Tibial artery (tissue), 4 donors: ENCODE measurements around the gene RFXANK.
"Not testable (repeated sequence)": the region's sequence is repeated elsewhere in the genome, so short reads cannot be mapped to it uniquely, and the experiment has no call there.

Experiments used
- DNase-seq, 2 donors: peaks; one replicate each; pipeline ENCODE4 v3.0.0-alpha.2; 2019
- H3K27ac ChIP-seq, 2 donors: fragments of 200-600 bp; sonication (generic) in 1 of 2; 1 replicate in 1 of 2; 2 replicates in 1 of 2; pipeline ENCODE4 v1.5.1; 2018 to 2019; ENCODE audit warnings: mild to moderate bottlenecking in 1 of 2
- H3K27me3 ChIP-seq, 2 donors: fragments of 200-600 bp; sonication (generic) in 1 of 2; one replicate each; pipeline versions ENCODE4 v1.5.1 to v1.6.0; 2016 to 2019
- H3K36me3 ChIP-seq, 3 donors: fragments of 200-600 bp; sonication (generic) in 2 of 3; one replicate each; pipeline ENCODE4 v1.5.1; 2016 to 2019; ENCODE audit warnings: mild to moderate bottlenecking in 2 of 3
- H3K4me1 ChIP-seq, 4 donors: fragments of 200-600 bp; sonication (generic) in 2 of 4; 1 replicate in 3 of 4; 2 replicates in 1 of 4; pipeline ENCODE4 v1.5.1; 2016 to 2019
- H3K4me3 ChIP-seq, 2 donors: fragments of 200-600 bp; sonication (generic) in 1 of 2; 1 replicate in 1 of 2; 2 replicates in 1 of 2; pipeline ENCODE4 v1.5.1; 2018 to 2019; ENCODE audit warnings: mild to moderate bottlenecking in 2 of 2
- H3K9me3 ChIP-seq, 3 donors: fragments of 200-600 bp; sonication (generic) in 1 of 3; one replicate each; pipeline ENCODE4 v1.5.1; 2016 to 2019
- CTCF ChIP-seq, 2 experiments: fragments of 200-600 bp in 1 of 2; fragments of 450-650 bp in 1 of 2; IDR thresholded peaks; one replicate each; pipeline ENCODE4 v1.5.1; 2017 to 2019; ENCODE audit warnings: antibody characterized with exemption in 2 of 2, mild to moderate bottlenecking in 1 of 2, moderate library complexity in 1 of 2
- intact Hi-C: fragments of 100-400 bp; cut with DNase I; formaldehyde crosslinking; loops from one replicate; pipeline ENCODE4 v1.15.0; 2023; ENCODE audit warnings: low total_unique reads

RFXANK gene

GRCh38 chr19:19215792-19216191 lies 23.7 kb downstream of the RFXANK start:
- Histone ChIP-seq H3K27ac (no peak overlapping the region), H3K9me3 (no peaks in the 10 kb centered on the region), H3K27me3 (peaks cover 2 to 75% of the 10 kb centered on the region in 2 donors), H3K4me1 (peaks cover 0 to 4% (median 0%) of the 10 kb centered on the region in 4 donors), H3K4me3 (no peak overlapping the region), H3K36me3 (no peaks in the 10 kb centered on the region)
- TF ChIP-seq CTCF (IDR thresholded peaks at IDR 0.05), result no peak
- intact Hi-C loops, result no loop called here
- DNase-seq, result no peak

DNA sequence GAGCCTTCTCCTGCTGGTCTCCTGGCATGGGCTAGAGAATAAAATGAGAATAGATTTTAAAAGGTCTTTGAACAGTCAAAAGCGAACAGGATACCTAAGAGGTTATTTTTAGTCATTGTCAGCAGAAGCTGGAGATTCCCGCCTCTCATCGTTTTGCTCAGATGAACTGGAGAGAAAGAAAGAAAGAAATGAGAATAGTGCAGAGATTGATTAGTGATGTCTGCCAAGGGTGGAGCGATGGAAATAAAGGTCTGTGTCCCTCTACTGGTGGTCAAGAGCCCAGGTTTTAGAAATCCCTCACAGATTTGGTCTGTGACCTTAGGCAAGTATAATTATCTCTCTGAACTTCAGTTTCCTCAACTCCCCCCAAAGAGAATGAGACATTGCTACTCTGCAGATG lies 25.0 kb downstream of the RFXANK start:
- H3K27me3 ChIP-seq, result peaks cover 0 to 62% of the 10 kb centered on the region in 2 donors
- no peak overlapping the region for H3K27ac ChIP-seq
- no peak overlapping the region for H3K4me3 ChIP-seq
- no peak for DNase-seq
- no peaks in the 10 kb centered on the region for H3K4me1 ChIP-seq
- no peaks in the 10 kb centered on the region for H3K9me3 ChIP-seq
- H3K36me3 ChIP-seq, result no peaks in the 10 kb centered on the region
- intact Hi-C loops, result no loop called here
- TF ChIP-seq CTCF (IDR thresholded peaks at IDR 0.05), result no peak

GRCh38 chr19:19218911-19219310 lies 26.9 kb downstream of the RFXANK start:
- H3K27ac ChIP-seq, result no peak overlapping the region
- H3K4me1 ChIP-seq, result no peaks in the 10 kb centered on the region
- no peaks in the 10 kb centered on the region for H3K9me3 ChIP-seq
- intact Hi-C loops, result no loop called here
- no peak overlapping the region for H3K4me3 ChIP-seq
- no peak for DNase-seq
- peaks cover 0 to 52% of the 10 kb centered on the region in 2 donors for H3K27me3 ChIP-seq
- no peaks in the 10 kb centered on the region for H3K36me3 ChIP-seq
- no peak for TF ChIP-seq CTCF (IDR thresholded peaks at IDR 0.05)

DNA sequence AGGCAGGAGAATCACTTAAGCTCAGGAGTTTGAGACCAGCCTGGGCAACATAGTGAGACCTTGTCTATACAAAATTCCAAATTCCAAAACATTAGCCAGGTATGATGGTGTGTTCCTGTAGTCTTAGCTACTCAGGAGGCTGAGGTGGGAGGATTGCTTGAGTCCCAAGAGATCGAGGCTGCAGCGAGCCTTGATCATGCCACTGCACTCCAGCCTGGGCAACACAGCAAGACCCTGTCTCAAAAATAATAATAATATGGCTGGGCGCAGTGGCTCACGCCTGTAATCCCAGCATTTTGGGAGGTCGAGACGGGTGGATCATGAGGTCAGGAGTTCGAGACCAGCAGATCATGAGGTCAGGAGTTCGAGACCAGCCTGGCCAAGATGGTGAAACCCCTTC lies 28.9 kb downstream of the RFXANK start:
- H3K9me3 ChIP-seq, H3K4me1 ChIP-seq, DNase-seq, H3K27ac ChIP-seq, intact Hi-C loops, H3K4me3 ChIP-seq, H3K36me3 ChIP-seq: not testable (repeated sequence)
- peaks cover 0 to 52% of the 10 kb centered on the region in 2 donors for H3K27me3 ChIP-seq

- H3K27me3 ChIP-seq, result peaks cover 0 to 59% of the 10 kb centered on the region in 2 donors
- no peak overlapping the region for H3K27ac ChIP-seq
- H3K9me3 ChIP-seq, result no peaks in the 10 kb centered on the region
- H3K36me3 ChIP-seq, result no peaks in the 10 kb centered on the region
- TF ChIP-seq CTCF (IDR thresholded peaks at IDR 0.05), result no peak
- DNase-seq, result no peak
- H3K4me1 ChIP-seq, result peaks cover 0 to 9% (median 7%) of the 10 kb centered on the region in 4 donors
- intact Hi-C loops, result no loop called here
- no peak overlapping the region for H3K4me3 ChIP-seq
Measured at GRCh38 chr19:19223060-19223459, 31.0 kb downstream of the RFXANK start.

DNA sequence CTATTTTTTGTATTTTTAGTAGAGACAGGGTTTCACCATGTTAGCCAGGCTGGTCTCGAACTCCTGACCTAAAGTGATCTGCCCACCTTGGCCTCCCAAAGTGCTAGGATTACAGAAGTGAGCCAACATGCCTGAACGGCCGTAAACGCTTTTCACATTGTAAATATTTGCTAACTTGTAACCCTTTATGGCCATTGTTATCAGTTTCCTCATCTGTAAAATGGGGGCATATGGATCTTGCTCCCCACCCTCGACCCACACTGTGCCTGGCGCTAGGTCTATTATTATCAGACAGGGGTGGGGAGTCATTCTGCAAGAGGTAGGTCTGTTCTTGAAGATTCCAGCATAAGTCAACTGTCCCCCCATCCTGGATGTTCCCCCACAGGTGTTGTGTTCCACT lies 31.6 kb downstream of the RFXANK start:
- no peak for TF ChIP-seq CTCF (IDR thresholded peaks at IDR 0.05)
- Histone ChIP-seq H3K27me3 (peaks cover 0 to 63% of the 10 kb centered on the region in 2 donors), H3K4me3 (no peak overlapping the region), H3K9me3 (no peaks in the 10 kb centered on the region), H3K4me1 (peaks cover 0 to 9% (median 7%) of the 10 kb centered on the region in 4 donors), H3K36me3 (no peaks in the 10 kb centered on the region), H3K27ac (no peak overlapping the region)
- DNase-seq, result no peak
- intact Hi-C loops, result no loop called here
